HK-2 (cell line): ENCODE results near the gene VSTM2B.
A peak's percentile ranks its signal among the peaks of the same experiment; 100 is the strongest.
"Not testable (repeated sequence)": the region's sequence is repeated elsewhere in the genome, so short reads cannot be mapped to it uniquely, and the experiment has no call there.

Experiments used
- DNase-seq: peaks from one replicate; pipeline ENCODE4 v3.0.0-alpha.2; 2018; ENCODE audit not compliant: unreplicated experiment

Gene VSTM2B

GRCh38 chr19:29545866-29546582 is 20.2 kb downstream of the VSTM2B start:
- no peak for DNase-seq

GRCh38 chr19:29546583-29547190 is 20.9 kb downstream of the VSTM2B start:
- DNase-seq = no peak

GRCh38 chr19:29547361-29547960 is 21.7 kb downstream of the VSTM2B start:
- DNase-seq = no peak

- no peak for DNase-seq
Observed at GRCh38 chr19:29547981-29548380, 22.2 kb downstream of the VSTM2B start.

GRCh38 chr19:29548483-29549085 is 22.8 kb downstream of the VSTM2B start:
- no peak for DNase-seq

- no peak for DNase-seq
Observed at GRCh38 chr19:29549105-29550070, 23.6 kb downstream of the VSTM2B start.

- no peak for DNase-seq
Observed at GRCh38 chr19:29550896-29551295, 25.1 kb downstream of the VSTM2B start.

- DNase-seq = no peak
Observed at GRCh38 chr19:29551774-29552173, 26.0 kb downstream of the VSTM2B start.

- no peak for DNase-seq
Observed at GRCh38 chr19:29552454-29553280, 26.9 kb downstream of the VSTM2B start.

- no peak for DNase-seq
Observed at GRCh38 chr19:29554149-29554548, 28.4 kb downstream of the VSTM2B start.

GRCh38 chr19:29559110-29559509 is 33.3 kb downstream of the VSTM2B start:
- DNase-seq = not testable (repeated sequence)

- DNase-seq = no peak
Observed at GRCh38 chr19:29559743-29560142, 33.9 kb downstream of the VSTM2B start.

- DNase-seq = no peak
Observed at GRCh38 chr19:29560313-29561075, 34.7 kb downstream of the VSTM2B start.

GRCh38 chr19:29561601-29562000 is 35.8 kb downstream of the VSTM2B start:
- no peak for DNase-seq

- no peak for DNase-seq
Observed at GRCh38 chr19:29562299-29563297, 36.8 kb downstream of the VSTM2B start.

GRCh38 chr19:29563486-29564101 is 37.8 kb downstream of the VSTM2B start:
- peak; percentile 5 for DNase-seq

- no peak for DNase-seq
Observed at GRCh38 chr19:29564574-29565005, 38.8 kb downstream of the VSTM2B start.

- no peak for DNase-seq
Observed at GRCh38 chr19:29565171-29565570, 39.4 kb downstream of the VSTM2B start.
